DND-41 (cell line): ENCODE measurements around the gene ADK.

Experiments
- ATAC-seq: fragments of 200-7000 bp; cut with Tn5 transposase; 3 replicates; pipeline ENCODE4 v1.9.1; 2021; ENCODE audit warnings: low read depth; ENCODE audit not compliant: insufficient read depth
- DNase-seq: peaks from one replicate; pipeline ENCODE4 v3.0.0-alpha.2; 2020
- H2AFZ ChIP-seq: 2 replicates; pipeline ENCODE4 v1.6.0; 2012; ENCODE audit warnings: low read depth, low read length
- H3K27ac ChIP-seq: 2 replicates; pipeline ENCODE4 v1.5.1; 2012; ENCODE audit warnings: low read length, inconsistent platforms
- H3K27me3 ChIP-seq: fragments of 200-600 bp; sonication (generic); 2 replicates; pipeline ENCODE4 v1.6.0; 2012; ENCODE audit warnings: low read length, mild to moderate bottlenecking, inconsistent platforms; ENCODE audit not compliant: insufficient read depth, poor library complexity
- H3K36me3 ChIP-seq: 2 replicates; pipeline ENCODE4 v1.5.1; 2012; ENCODE audit warnings: low read length, inconsistent platforms; ENCODE audit not compliant: insufficient read depth
- H3K4me1 ChIP-seq: 2 replicates; pipeline ENCODE4 v1.5.1; 2012; ENCODE audit warnings: mild to moderate bottlenecking, low read length; ENCODE audit not compliant: insufficient read depth
- H3K4me2 ChIP-seq: 2 replicates; pipeline ENCODE4 v1.6.0; 2012; ENCODE audit warnings: mild to moderate bottlenecking, moderate library complexity, low read length, inconsistent platforms; ENCODE audit not compliant: insufficient read depth
- H3K4me3 ChIP-seq, 2 experiments: fragments of 200-600 bp in 1 of 2; shearing (Covaris generic) in 1 of 2; 2 replicates each; pipeline ENCODE4 v1.5.1; 2012 to 2016; ENCODE audit warnings: inconsistent platforms in 2 of 2, low read length in 2 of 2, mild to moderate bottlenecking in 2 of 2, low read depth in 1 of 2, moderate library complexity in 1 of 2
- H3K79me2 ChIP-seq: 2 replicates; pipeline ENCODE4 v1.6.0; 2012; ENCODE audit warnings: low read length, inconsistent platforms; ENCODE audit not compliant: insufficient read depth
- H3K9ac ChIP-seq: 2 replicates; pipeline ENCODE4 v1.6.0; 2012; ENCODE audit warnings: low read depth, mild to moderate bottlenecking, inconsistent platforms, low read length, moderate library complexity
- H3K9me3 ChIP-seq: 2 replicates; pipeline ENCODE4 v1.5.1; 2012; ENCODE audit warnings: low read length, moderate library complexity, mild to moderate bottlenecking, inconsistent platforms; ENCODE audit not compliant: insufficient read depth, severe bottlenecking
- H4K20me1 ChIP-seq: 2 replicates; pipeline ENCODE4 v1.6.0; 2012; ENCODE audit warnings: low read length; ENCODE audit not compliant: insufficient read depth
- EZH2 ChIP-seq: IDR thresholded peaks from 3 replicates; pipeline ENCODE4 v1.6.1; 2012; ENCODE audit warnings: borderline replicate concordance, low read depth, mild to moderate bottlenecking, moderate library complexity, low read length, inconsistent platforms; ENCODE audit not compliant: severe bottlenecking
- TF ChIP-seq, protein P1 (sequence below): IDR thresholded peaks from 2 replicates; pipeline ENCODE4 v1.5.1; 2012; ENCODE audit warnings: borderline replicate concordance, low read length, moderate library complexity, mild to moderate bottlenecking; ENCODE audit not compliant: poor library complexity, severe bottlenecking; ENCODE audit errors: extremely low read depth

The ADK gene

DNA sequence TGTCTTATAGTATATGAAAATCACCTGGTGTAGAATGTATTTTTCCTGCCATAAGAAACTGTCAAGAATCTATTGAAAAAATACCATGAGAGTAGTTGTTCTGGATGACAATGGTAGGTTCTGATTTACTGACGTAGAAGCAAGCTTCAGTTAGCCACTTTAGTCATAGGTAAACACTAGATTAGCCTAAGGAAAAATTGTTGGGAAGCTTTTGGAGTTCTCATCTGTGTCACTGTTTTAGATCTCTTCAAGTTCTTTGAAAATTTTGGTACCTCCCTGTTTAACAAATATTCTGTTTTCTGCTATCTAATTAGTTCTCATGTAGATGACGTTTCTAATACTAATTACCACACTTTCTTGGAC is 131.8 kb downstream of the ADK start:
- Histone ChIP-seq H4K20me1 (no peaks in the 10 kb centered on the region; the same call in 1 of the 2 replicates), H3K9me3 (no peaks in the 10 kb centered on the region), H3K4me3 (no peak overlapping the region), H3K79me2 (peaks cover 4% of the 10 kb centered on the region; the same call in 1 of the 2 replicates), H2AFZ (no peak overlapping the region), H3K27me3 (no peaks in the 10 kb centered on the region), H3K4me1 (peaks cover 5% of the 10 kb centered on the region; the same call in 1 of the 2 replicates), H3K27ac (no peak overlapping the region), H3K4me2 (no peak overlapping the region), H3K36me3 (no peaks in the 10 kb centered on the region), H3K9ac (no peak overlapping the region)
- no peak for TF ChIP-seq EZH2
- TF ChIP-seq, protein P1, sequence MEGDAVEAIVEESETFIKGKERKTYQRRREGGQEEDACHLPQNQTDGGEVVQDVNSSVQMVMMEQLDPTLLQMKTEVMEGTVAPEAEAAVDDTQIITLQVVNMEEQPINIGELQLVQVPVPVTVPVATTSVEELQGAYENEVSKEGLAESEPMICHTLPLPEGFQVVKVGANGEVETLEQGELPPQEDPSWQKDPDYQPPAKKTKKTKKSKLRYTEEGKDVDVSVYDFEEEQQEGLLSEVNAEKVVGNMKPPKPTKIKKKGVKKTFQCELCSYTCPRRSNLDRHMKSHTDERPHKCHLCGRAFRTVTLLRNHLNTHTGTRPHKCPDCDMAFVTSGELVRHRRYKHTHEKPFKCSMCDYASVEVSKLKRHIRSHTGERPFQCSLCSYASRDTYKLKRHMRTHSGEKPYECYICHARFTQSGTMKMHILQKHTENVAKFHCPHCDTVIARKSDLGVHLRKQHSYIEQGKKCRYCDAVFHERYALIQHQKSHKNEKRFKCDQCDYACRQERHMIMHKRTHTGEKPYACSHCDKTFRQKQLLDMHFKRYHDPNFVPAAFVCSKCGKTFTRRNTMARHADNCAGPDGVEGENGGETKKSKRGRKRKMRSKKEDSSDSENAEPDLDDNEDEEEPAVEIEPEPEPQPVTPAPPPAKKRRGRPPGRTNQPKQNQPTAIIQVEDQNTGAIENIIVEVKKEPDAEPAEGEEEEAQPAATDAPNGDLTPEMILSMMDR = no peak
- DNase-seq = no peak
- ATAC-seq = no peak

DNA sequence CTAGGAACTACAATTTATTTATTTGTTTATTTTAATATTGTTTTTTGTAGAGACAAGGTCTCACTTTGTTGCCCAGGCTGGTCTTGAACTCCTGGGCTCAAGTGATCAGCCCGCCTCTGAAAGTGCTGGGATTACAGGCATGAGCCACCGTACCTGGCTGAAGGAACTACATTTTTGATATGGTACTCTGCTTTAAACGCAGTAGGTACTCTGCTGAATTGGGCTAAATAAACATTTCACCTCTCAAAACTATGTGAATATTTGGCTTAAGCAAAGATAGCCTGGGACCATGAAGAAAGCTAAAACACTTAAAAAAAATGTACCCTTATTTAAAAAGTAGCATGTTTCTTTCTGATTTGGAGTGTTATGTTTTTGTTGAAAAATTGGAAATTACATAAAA is 138.2 kb downstream of the ADK start:
- no peaks in the 10 kb centered on the region for H3K79me2 ChIP-seq
- no peak overlapping the region for H3K27ac ChIP-seq
- DNase-seq (no peak), ATAC-seq (no peak)
- H4K20me1 ChIP-seq = no peaks in the 10 kb centered on the region; the same call in 1 of the 2 replicates
- H2AFZ ChIP-seq = no peak overlapping the region
- no peak overlapping the region for H3K9ac ChIP-seq
- H3K4me3 ChIP-seq = no peak overlapping the region
- H3K36me3 ChIP-seq = no peaks in the 10 kb centered on the region
- H3K27me3 ChIP-seq = no peaks in the 10 kb centered on the region
- no peaks in the 10 kb centered on the region for H3K9me3 ChIP-seq
- TF ChIP-seq, protein P1 = no peak
- TF ChIP-seq EZH2 = no peak
- H3K4me1 ChIP-seq = no peaks in the 10 kb centered on the region
- H3K4me2 ChIP-seq = no peak overlapping the region

GRCh38 chr10:74289951-74290350 is 138.9 kb downstream of the ADK start:
- no peak overlapping the region for H3K4me2 ChIP-seq
- no peak overlapping the region for H3K27ac ChIP-seq
- no peaks in the 10 kb centered on the region for H3K36me3 ChIP-seq
- H3K79me2 ChIP-seq = no peaks in the 10 kb centered on the region
- no peak overlapping the region for H3K4me3 ChIP-seq
- no peak for DNase-seq
- no peak overlapping the region for H2AFZ ChIP-seq
- ATAC-seq = no peak
- no peaks in the 10 kb centered on the region for H3K27me3 ChIP-seq
- H3K9ac ChIP-seq = no peak overlapping the region
- no peaks in the 10 kb centered on the region for H3K9me3 ChIP-seq
- no peaks in the 10 kb centered on the region; the same call in 1 of the 2 replicates for H4K20me1 ChIP-seq
- TF ChIP-seq, protein P1 = no peak
- TF ChIP-seq EZH2 = no peak
- H3K4me1 ChIP-seq = no peaks in the 10 kb centered on the region

- Histone ChIP-seq H3K9ac (no peak overlapping the region), H3K4me2 (no peak overlapping the region), H4K20me1 (no peaks in the 10 kb centered on the region; the same call in 1 of the 2 replicates), H3K4me3 (no peak overlapping the region), H3K27ac (no peak overlapping the region), H3K9me3 (no peaks in the 10 kb centered on the region), H3K4me1 (no peaks in the 10 kb centered on the region), H3K79me2 (no peaks in the 10 kb centered on the region), H3K36me3 (no peaks in the 10 kb centered on the region), H3K27me3 (no peaks in the 10 kb centered on the region), H2AFZ (no peak overlapping the region)
- TF ChIP-seq EZH2 = no peak
- TF ChIP-seq, protein P1 = no peak
- ATAC-seq (no peak), DNase-seq (no peak)
Observed at GRCh38 chr10:74290708-74291107, 139.7 kb downstream of the ADK start.
